ENCODE results near the gene BCKDK.

Gene BCKDK

GRCh38 chr16:31107465-31107867 is 720 bp upstream of the BCKDK start:
- Histone ChIP-seq H3K9me3 (ENCODE audit: control extremely low read depth in 1 of 5, control insufficient read depth in 4 of 5, insufficient read depth in 2 of 5, low read depth in 1 of 5, low read length in 4 of 5) (no peaks in the 10 kb centered on the region), H3K27me3 (replicated peaks in 2 of 5; ENCODE audit: control insufficient read depth in 4 of 5, insufficient read depth in 5 of 5, low read length in 4 of 5) (no peaks in the 10 kb centered on the region), H3K36me3 (ENCODE audit: control insufficient read depth in 4 of 4, insufficient read depth in 4 of 4, low read length in 3 of 4) (peaks cover 8 to 32% (median 27%) of the 10 kb centered on the region in 4 experiments), H3K4me1 (ENCODE audit: control extremely low read depth in 1 of 4, control insufficient read depth in 4 of 4, insufficient read depth in 4 of 4, low read length in 3 of 4) (peaks cover 2 to 26% (median 20%) of the 10 kb centered on the region in 4 experiments), H3K27ac (ENCODE audit: insufficient read depth in 1 of 2, low read depth in 1 of 2, low read length in 2 of 2, poor library complexity in 1 of 2, severe bottlenecking in 2 of 2) (peak overlapping the region in 1 of 2 experiments; percentile 70), H3K4me3 (ENCODE audit: control insufficient read depth in 1 of 7, extremely low read depth in 1 of 7, insufficient read depth in 4 of 7, low read depth in 2 of 7, low read length in 6 of 7) (no peak overlapping the region)
- POLR2A ChIA-PET, result interaction anchor here (1.0 kb wide), 1 partner anchor 35 kb away, joined by 3 read pairs; no protein-coding TSS in a partner anchor
- WGBS (ENCODE audit: insufficient coverage), result 98% methylated on average over 6 of the region's 6 CpGs
- DNase-seq, result no peak
- CTCF ChIA-PET, result interaction anchor here (0.9 to 1.4 kb wide), 4 partner anchors 10 to 152 kb away, joined by 3 to 4 read pairs (median 3); partner anchors contain the start of gene KAT8

DNA sequence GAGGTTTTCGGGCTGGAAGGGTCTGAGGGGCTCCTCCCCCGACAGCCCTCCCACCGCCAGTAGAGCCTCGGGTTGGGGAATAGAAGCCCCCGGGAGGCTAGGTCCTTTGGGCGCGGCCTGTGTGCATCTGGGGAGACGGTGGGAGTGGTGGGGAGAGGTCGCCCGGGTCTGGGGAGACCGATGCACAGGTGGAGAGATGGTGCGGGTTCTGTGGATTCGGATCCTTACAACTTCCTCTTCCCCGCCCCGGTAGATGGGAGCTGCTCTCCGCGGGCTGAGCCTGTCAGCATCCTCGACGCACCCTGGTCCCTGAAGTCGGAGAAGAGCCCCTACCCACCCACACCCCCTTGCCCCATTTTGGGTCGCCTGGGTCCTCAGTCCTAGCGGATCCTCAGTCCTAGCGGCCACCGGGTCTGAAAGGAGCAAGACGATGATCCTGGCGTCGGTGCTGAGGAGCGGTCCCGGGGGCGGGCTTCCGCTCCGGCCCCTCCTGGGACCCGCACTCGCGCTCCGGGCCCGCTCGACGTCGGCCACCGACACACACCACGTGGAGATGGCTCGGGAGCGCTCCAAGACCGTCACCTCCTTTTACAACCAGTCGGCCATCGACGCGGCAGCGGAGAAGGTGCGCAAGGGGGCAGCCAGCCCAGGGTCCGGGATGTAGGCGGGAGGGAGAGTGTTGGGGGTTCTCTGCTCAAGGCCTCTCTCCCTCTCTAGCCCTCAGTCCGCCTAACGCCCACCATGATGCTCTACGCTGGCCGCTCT is 790 bp downstream of the BCKDK start:
- ChIA-PET CTCF (interaction anchor here (1.6 to 2.4 kb wide), 2 partner anchors 18 to 33 kb away, joined by 4 to 7 read pairs; no protein-coding TSS in a partner anchor), POLR2A (no interaction called here)
- peaks cover 7 to 41% (median 35%) of the 10 kb centered on the region in 4 experiments for H3K4me1 ChIP-seq (ENCODE audit: control extremely low read depth in 1 of 4, control insufficient read depth in 4 of 4, insufficient read depth in 4 of 4, low read length in 3 of 4)
- H3K27ac ChIP-seq (ENCODE audit: insufficient read depth in 1 of 2, low read depth in 1 of 2, low read length in 2 of 2, poor library complexity in 1 of 2, severe bottlenecking in 2 of 2), result peak overlapping the region in 1 of 2 experiments; percentile 70
- peak overlapping the region; percentile 52 to 87 (median 87) for H3K4me3 ChIP-seq (ENCODE audit: control insufficient read depth in 1 of 7, extremely low read depth in 1 of 7, insufficient read depth in 4 of 7, low read depth in 2 of 7, low read length in 6 of 7)
- no peaks in the 10 kb centered on the region for H3K9me3 ChIP-seq (ENCODE audit: control extremely low read depth in 1 of 5, control insufficient read depth in 4 of 5, insufficient read depth in 2 of 5, low read depth in 1 of 5, low read length in 4 of 5)
- peak in 2 of 3 donors; percentile 30 to 33 for DNase-seq
- no peaks in the 10 kb centered on the region for H3K27me3 ChIP-seq (replicated peaks in 2 of 5; ENCODE audit: control insufficient read depth in 4 of 5, insufficient read depth in 5 of 5, low read length in 4 of 5)
- WGBS (ENCODE audit: insufficient coverage), result 66% methylated on average over 38 of the region's 57 CpGs
- H3K36me3 ChIP-seq (ENCODE audit: control insufficient read depth in 4 of 4, insufficient read depth in 4 of 4, low read length in 3 of 4), result peaks cover 8 to 37% (median 29%) of the 10 kb centered on the region in 4 experiments

DNA sequence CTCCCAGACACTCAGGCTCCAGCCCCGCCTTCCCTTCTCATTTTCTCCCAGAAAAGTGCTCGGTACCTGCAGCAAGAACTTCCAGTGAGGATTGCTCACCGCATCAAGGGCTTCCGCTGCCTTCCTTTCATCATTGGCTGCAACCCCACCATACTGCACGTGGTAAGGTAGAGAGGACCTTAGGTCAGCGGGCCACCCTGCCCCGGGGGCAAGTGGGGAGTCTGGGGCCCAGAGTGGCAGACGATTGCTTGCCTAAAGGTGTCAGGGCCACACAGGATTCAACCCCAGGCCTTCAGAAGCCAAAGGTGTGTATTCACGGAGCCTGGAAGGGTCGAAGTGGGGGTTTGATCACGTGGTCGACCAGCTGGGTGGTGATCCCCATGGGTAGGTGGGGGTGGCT is 1.4 kb downstream of the BCKDK start:
- Histone ChIP-seq H3K9me3 (ENCODE audit: control extremely low read depth in 1 of 5, control insufficient read depth in 4 of 5, insufficient read depth in 2 of 5, low read depth in 1 of 5, low read length in 4 of 5) (no peaks in the 10 kb centered on the region), H3K36me3 (ENCODE audit: control insufficient read depth in 4 of 4, insufficient read depth in 4 of 4, low read length in 3 of 4) (peaks cover 8 to 37% (median 29%) of the 10 kb centered on the region in 4 experiments), H3K4me3 (ENCODE audit: control insufficient read depth in 1 of 7, extremely low read depth in 1 of 7, insufficient read depth in 4 of 7, low read depth in 2 of 7, low read length in 6 of 7) (peak overlapping the region in 2 of 7 experiments; percentile 82 to 87), H3K27ac (ENCODE audit: insufficient read depth in 1 of 2, low read depth in 1 of 2, low read length in 2 of 2, poor library complexity in 1 of 2, severe bottlenecking in 2 of 2) (no peak overlapping the region), H3K4me1 (ENCODE audit: control extremely low read depth in 1 of 4, control insufficient read depth in 4 of 4, insufficient read depth in 4 of 4, low read length in 3 of 4) (peaks cover 7 to 47% (median 39%) of the 10 kb centered on the region in 4 experiments), H3K27me3 (replicated peaks in 2 of 5; ENCODE audit: control insufficient read depth in 4 of 5, insufficient read depth in 5 of 5, low read length in 4 of 5) (no peaks in the 10 kb centered on the region)
- no peak for DNase-seq
- POLR2A ChIA-PET, result no interaction called here
- CTCF ChIA-PET, result interaction anchor here (0.7 to 2.4 kb wide), 4 partner anchors 14 to 37 kb away, joined by 3 to 7 read pairs (median 4); no protein-coding TSS in a partner anchor
- WGBS (ENCODE audit: insufficient coverage), result 91% methylated on average over 11 of the region's 12 CpGs

DNA sequence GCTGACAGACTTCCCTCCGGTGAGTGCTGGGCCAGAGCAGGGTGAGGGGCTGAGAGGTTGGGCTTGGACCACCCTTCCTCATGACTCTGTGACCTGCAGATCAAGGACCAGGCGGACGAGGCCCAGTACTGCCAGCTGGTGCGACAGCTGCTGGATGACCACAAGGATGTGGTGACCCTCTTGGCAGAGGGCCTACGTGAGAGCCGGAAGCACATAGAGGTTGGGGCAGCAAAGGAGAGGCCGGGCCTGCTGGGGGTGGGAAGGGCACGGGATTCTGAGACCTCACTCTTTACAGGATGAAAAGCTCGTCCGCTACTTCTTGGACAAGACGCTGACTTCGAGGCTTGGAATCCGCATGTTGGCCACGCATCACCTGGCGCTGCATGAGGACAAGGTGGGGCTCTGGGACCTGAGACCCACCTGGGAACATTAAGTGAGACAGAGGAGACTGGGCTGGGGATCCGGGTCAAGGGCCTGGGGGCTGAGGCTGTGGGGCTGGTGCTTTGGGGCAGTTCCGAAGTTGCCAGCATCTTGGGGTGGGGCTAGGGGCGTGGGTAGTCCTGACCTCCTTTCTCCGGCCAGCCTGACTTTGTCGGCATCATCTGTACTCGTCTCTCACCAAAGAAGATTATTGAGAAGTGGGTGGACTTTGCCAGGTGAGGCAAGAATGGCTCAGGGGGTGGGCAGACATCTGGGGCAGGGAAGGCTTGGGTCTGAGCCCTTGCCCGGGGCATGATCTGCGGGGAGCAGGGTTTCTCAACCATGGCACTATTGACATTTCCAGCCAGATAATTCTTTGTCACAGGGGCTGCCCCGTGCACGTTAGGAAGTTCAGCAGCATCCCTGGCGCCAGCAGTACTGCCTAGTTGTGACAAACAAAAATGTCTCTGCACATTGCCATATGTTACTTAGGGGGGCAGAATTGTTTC is 2.2 kb downstream of the BCKDK start:
- Histone ChIP-seq H3K9me3 (ENCODE audit: control extremely low read depth in 1 of 5, control insufficient read depth in 4 of 5, insufficient read depth in 2 of 5, low read depth in 1 of 5, low read length in 4 of 5) (no peaks in the 10 kb centered on the region), H3K27ac (ENCODE audit: insufficient read depth in 1 of 2, low read depth in 1 of 2, low read length in 2 of 2, poor library complexity in 1 of 2, severe bottlenecking in 2 of 2) (no peak overlapping the region), H3K4me1 (ENCODE audit: control extremely low read depth in 1 of 4, control insufficient read depth in 4 of 4, insufficient read depth in 4 of 4, low read length in 3 of 4) (peaks cover 7 to 49% (median 40%) of the 10 kb centered on the region in 4 experiments), H3K36me3 (ENCODE audit: control insufficient read depth in 4 of 4, insufficient read depth in 4 of 4, low read length in 3 of 4) (peaks cover 8 to 37% (median 29%) of the 10 kb centered on the region in 4 experiments), H3K4me3 (ENCODE audit: control insufficient read depth in 1 of 7, extremely low read depth in 1 of 7, insufficient read depth in 4 of 7, low read depth in 2 of 7, low read length in 6 of 7) (no peak overlapping the region), H3K27me3 (replicated peaks in 2 of 5; ENCODE audit: control insufficient read depth in 4 of 5, insufficient read depth in 5 of 5, low read length in 4 of 5) (no peaks in the 10 kb centered on the region)
- POLR2A ChIA-PET, result no interaction called here
- CTCF ChIA-PET, result interaction anchor here (0.7 to 2.4 kb wide), 5 partner anchors 15 to 36 kb away, joined by 3 to 7 read pairs (median 4); partner anchors contain the start of genes ZNF646 and ZNF668
- DNase-seq, result no peak
- WGBS (ENCODE audit: insufficient coverage), result 97% methylated on average over 26 of the region's 26 CpGs

GRCh38 chr16:31111881-31112466 is 3.8 kb downstream of the BCKDK start:
- POLR2A ChIA-PET, result interaction anchor here (1.0 to 1.1 kb wide), 2 partner anchors 17 to 69 kb away, joined by 3 read pairs; no protein-coding TSS in a partner anchor
- Histone ChIP-seq H3K36me3 (ENCODE audit: control insufficient read depth in 4 of 4, insufficient read depth in 4 of 4, low read length in 3 of 4) (peaks cover 8 to 37% (median 29%) of the 10 kb centered on the region in 4 experiments), H3K9me3 (ENCODE audit: control extremely low read depth in 1 of 5, control insufficient read depth in 4 of 5, insufficient read depth in 2 of 5, low read depth in 1 of 5, low read length in 4 of 5) (no peaks in the 10 kb centered on the region), H3K27me3 (replicated peaks in 2 of 5; ENCODE audit: control insufficient read depth in 4 of 5, insufficient read depth in 5 of 5, low read length in 4 of 5) (no peaks in the 10 kb centered on the region), H3K4me1 (ENCODE audit: control extremely low read depth in 1 of 4, control insufficient read depth in 4 of 4, insufficient read depth in 4 of 4, low read length in 3 of 4) (peaks cover 7 to 50% (median 40%) of the 10 kb centered on the region in 4 experiments), H3K4me3 (ENCODE audit: control insufficient read depth in 1 of 7, extremely low read depth in 1 of 7, insufficient read depth in 4 of 7, low read depth in 2 of 7, low read length in 6 of 7) (no peak overlapping the region), H3K27ac (ENCODE audit: insufficient read depth in 1 of 2, low read depth in 1 of 2, low read length in 2 of 2, poor library complexity in 1 of 2, severe bottlenecking in 2 of 2) (peak overlapping the region in 1 of 2 experiments; percentile 7)
- WGBS (ENCODE audit: insufficient coverage), result 94% methylated on average over 10 of the region's 23 CpGs
- no peak for DNase-seq
- CTCF ChIA-PET, result interaction anchor here (1.0 to 2.7 kb wide), 6 partner anchors 12 to 38 kb away, joined by 3 to 9 read pairs (median 6); partner anchors contain the start of genes ZNF646 and ZNF668

DNA sequence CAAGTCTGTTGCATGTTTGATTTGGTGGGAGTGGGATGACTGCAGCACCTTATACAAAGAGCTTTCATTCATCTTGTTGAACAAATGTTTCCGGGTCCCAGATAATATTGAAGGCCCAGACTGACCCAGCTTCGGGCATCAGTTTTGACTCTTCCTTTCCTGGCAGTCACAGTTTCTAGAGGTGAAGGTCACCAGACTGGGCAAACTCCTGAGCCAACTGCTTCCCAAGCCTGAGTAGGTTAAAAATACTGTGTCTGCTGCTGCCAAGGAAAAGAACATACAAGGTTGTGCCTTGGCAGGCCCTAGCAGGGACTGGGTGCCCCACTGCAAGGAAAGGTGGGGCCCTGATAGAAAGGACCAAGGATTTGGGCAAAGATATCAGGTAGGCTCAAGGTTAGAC is 4.5 kb downstream of the BCKDK start:
- CTCF ChIA-PET, result interaction anchor here (1.2 to 3.5 kb wide), 6 partner anchors 17 to 128 kb away, joined by 4 to 27 read pairs (median 8); partner anchors contain the start of gene HSD3B7

More for the DNA sequence above, 4.5 kb downstream of the BCKDK start:
- Histone ChIP-seq H3K27ac (ENCODE audit: insufficient read depth in 1 of 2, low read depth in 1 of 2, low read length in 2 of 2, poor library complexity in 1 of 2, severe bottlenecking in 2 of 2) (peak overlapping the region; percentile 7 to 56), H3K9me3 (ENCODE audit: control extremely low read depth in 1 of 5, control insufficient read depth in 4 of 5, insufficient read depth in 2 of 5, low read depth in 1 of 5, low read length in 4 of 5) (no peaks in the 10 kb centered on the region), H3K36me3 (ENCODE audit: control insufficient read depth in 4 of 4, insufficient read depth in 4 of 4, low read length in 3 of 4) (peaks cover 8 to 37% (median 29%) of the 10 kb centered on the region in 4 experiments), H3K4me1 (ENCODE audit: control extremely low read depth in 1 of 4, control insufficient read depth in 4 of 4, insufficient read depth in 4 of 4, low read length in 3 of 4) (peaks cover 7 to 47% (median 40%) of the 10 kb centered on the region in 4 experiments), H3K27me3 (replicated peaks in 2 of 5; ENCODE audit: control insufficient read depth in 4 of 5, insufficient read depth in 5 of 5, low read length in 4 of 5) (no peaks in the 10 kb centered on the region), H3K4me3 (ENCODE audit: control insufficient read depth in 1 of 7, extremely low read depth in 1 of 7, insufficient read depth in 4 of 7, low read depth in 2 of 7, low read length in 6 of 7) (no peak overlapping the region)
- DNase-seq, result no peak
- POLR2A ChIA-PET, result interaction anchor here (1.0 to 1.5 kb wide), 2 partner anchors 16 to 67 kb away, joined by 3 to 10 read pairs; partner anchors contain the start of gene FUS
- whole genome bisulfite sequencing (ENCODE audit: insufficient coverage), result 92% methylated on average over 2 of the region's 2 CpGs
